Measurements from ENCODE around the gene STIP1.

GRCh38 chr11:64253043-64253442 lies 67.1 kb downstream of the STIP1 start:
- TF ChIP-seq CTCF (IDR thresholded peaks at IDR 0.05): no peak
- no peak for TF ChIP-seq POLR2AphosphoS5 (IDR thresholded peaks at IDR 0.05; ENCODE audit: insufficient read depth in 1 of 2, low read depth in 1 of 2)
